T-cell (primary cell): ENCODE results near the gene ZSCAN1. TPM values are rescaled to one million over a fixed set of nuclear protein-coding genes. Genes with fewer than 3 reads are reported as not detected.

Experiments used
- ATAC-seq, 4 experiments: fragments of 200-7000 bp in 3 of 4; fragments of 150-1000 bp in 1 of 4; cut with Tn5 transposase; replicated peaks in 1 of 4; 1 replicate in 3 of 4; 2 replicates in 1 of 4; pipeline ENCODE4 v1.10.0; 2021; ENCODE audit warnings: moderate library complexity in 3 of 4, mild to moderate bottlenecking in 2 of 4, moderate number of reproducible peaks in 1 of 4
- CTCF ChIA-PET, 2 donors: fragments of 300-600 bp; sonication (Branson Sonifier 250); formaldehyde crosslinking; loops; one replicate each; lab custom pipeline; 2022; ENCODE audit warnings: antibody characterized with exemption in 2 of 2; lab: Charles Lee
- POLR2A ChIA-PET, 2 donors: fragments of 300-600 bp; sonication (Branson Sonifier 250); formaldehyde crosslinking; loops; one replicate each; lab custom pipeline; 2022; ENCODE audit warnings: antibody characterized with exemption in 2 of 2; lab: Charles Lee
- DNase-seq, 35 experiments: peaks; one replicate each; pipeline versions ENCODE4 v3.0.0 to v3.0.0-alpha.2; 2013 to 2023
- H3K27ac ChIP-seq: one replicate; pipeline ENCODE4 v1.5.1; 2013; ENCODE audit warnings: low read length
- H3K27me3 ChIP-seq, 2 experiments: replicated peaks in 1 of 2; 1 replicate in 1 of 2; 2 replicates in 1 of 2; pipeline versions ENCODE4 v1.6.1 to v1.7.0; 2013; ENCODE audit warnings: low read length in 1 of 2, mixed read lengths in 1 of 2; ENCODE audit not compliant: control insufficient read depth in 2 of 2, insufficient read depth in 2 of 2; ENCODE audit errors: extremely low read depth in 1 of 2
- H3K36me3 ChIP-seq, 2 donors: 1 replicate in 1 of 2; 2 replicates in 1 of 2; pipeline versions ENCODE4 v1.6.1 to v1.7.0; 2013; ENCODE audit warnings: low read length in 1 of 2; ENCODE audit not compliant: control insufficient read depth in 2 of 2, insufficient read depth in 1 of 2; ENCODE audit errors: extremely low read depth in 1 of 2
- H3K4me1 ChIP-seq, 2 experiments: 1 replicate in 1 of 2; 2 replicates in 1 of 2; pipeline versions ENCODE4 v1.6.1 to v1.7.0; 2013; ENCODE audit warnings: low read length in 2 of 2, mixed read lengths in 1 of 2; ENCODE audit not compliant: insufficient read depth in 2 of 2, control insufficient read depth in 1 of 2; ENCODE audit errors: extremely low read depth in 1 of 2
- H3K4me3 ChIP-seq, 2 donors: 1 replicate in 1 of 2; 2 replicates in 1 of 2; pipeline versions ENCODE4 v1.5.1 to v1.7.0; 2013; ENCODE audit warnings: mild to moderate bottlenecking in 2 of 2, low read length in 1 of 2, moderate library complexity in 1 of 2; ENCODE audit not compliant: control insufficient read depth in 1 of 2; ENCODE audit errors: extremely low read depth in 1 of 2
- H3K9me3 ChIP-seq: 2 replicates; pipeline ENCODE4 v1.7.0; 2013
- H3K27ac Mint-ChIP-seq, 2 donors: one replicate each; pipeline ENCODE4 v1.8.0; 2020 to 2021; ENCODE audit warnings: mild to moderate bottlenecking in 2 of 2, mixed read lengths in 2 of 2
- H3K27me3 Mint-ChIP-seq, 2 donors: one replicate each; pipeline ENCODE4 v1.8.0; 2021 to 2022; ENCODE audit warnings: mixed read lengths in 2 of 2
- H3K36me3 Mint-ChIP-seq: one replicate; pipeline ENCODE4 v1.8.0; 2021; ENCODE audit warnings: mixed read lengths
- H3K4me1 Mint-ChIP-seq, 3 donors: one replicate each; pipeline ENCODE4 v1.8.0; 2020 to 2022; ENCODE audit warnings: mixed read lengths in 3 of 3, mild to moderate bottlenecking in 1 of 3
- H3K4me3 Mint-ChIP-seq, 3 donors: one replicate each; pipeline ENCODE4 v1.8.0; 2020 to 2022; ENCODE audit warnings: mild to moderate bottlenecking in 3 of 3, mixed read lengths in 3 of 3, moderate library complexity in 3 of 3
- H3K9me3 Mint-ChIP-seq, 3 donors: one replicate each; pipeline ENCODE4 v1.8.0; 2020 to 2022; ENCODE audit warnings: mixed read lengths in 3 of 3
- WGBS: methylation state at CpG from one replicate; pipeline ENCODE4 v1.1.5; 2013; ENCODE audit warnings: missing lambda C conversion rate; ENCODE audit not compliant: insufficient coverage; 5-methylcytosine and 5-hydroxymethylcytosine counted together
- total RNA-seq, 35 experiments: library from RNA in 6 of 35; stranded (reverse) in 6 of 35; fragments of 120-200 nt in 1 of 35; gene quantifications; one replicate each; pipeline versions ENCODE4 v1.2.1 to v1.2.4 and lab custom pipeline; 2013 to 2026

ZSCAN1 gene
- not detected for total RNA-seq
- total RNA-seq (2013): not detected
- 0 reads per million in 29 experiments for total RNA-seq (lab: John Stamatoyannopoulos, UW)

GRCh38 chr19:58033741-58034476 is at the start of gene ZSCAN1:
TSS of gene ZSCAN1 (plus strand) at chr19:58034025. CDS start at chr19:58037837, 3,812 bp downstream.
- Histone ChIP-seq H3K27me3 (peaks cover 0 to 54% of the 10 kb centered on the region in 2 experiments), H3K4me3 (peak within 1 kb of the TSS in 1 of 2 donors; percentile 41), H3K36me3 (no peaks in the 10 kb centered on the region), H3K9me3 (no peaks in the 10 kb centered on the region), H3K4me1 (no peaks in the 10 kb centered on the region), H3K27ac (no peak within 1 kb of the TSS)
- H3K9me3 Mint-ChIP-seq: peaks cover 17 to 28% (median 25%) of the 10 kb centered on the region in 3 donors
- H3K27ac Mint-ChIP-seq: no peak within 1 kb of the TSS
- ChIA-PET CTCF (no interaction called here), POLR2A (no interaction called here)
- peak in 1 of 4 experiments; percentile 70 for ATAC-seq
- H3K27me3 Mint-ChIP-seq: peaks cover 19 to 27% of the 10 kb centered on the region in 2 donors
- peaks cover 20% of the 10 kb centered on the region for H3K36me3 Mint-ChIP-seq
- 18% methylated on average over 80 of the region's 101 CpGs for WGBS
- H3K4me3 Mint-ChIP-seq: peak within 1 kb of the TSS in 2 of 3 donors; percentile 25 to 47
- peak in 30 of 35 experiments; percentile 2 to 62 (median 27) for DNase-seq
- H3K4me1 Mint-ChIP-seq: peaks cover 0 to 1% (median 0%) of the 10 kb centered on the region in 3 donors

- POLR2A ChIA-PET: no interaction called here
- Mint-ChIP-seq H3K4me3 (no peak overlapping the region), H3K27ac (no peak overlapping the region), H3K9me3 (peaks cover 31 to 65% (median 51%) of the 10 kb centered on the region in 3 donors), H3K27me3 (no peaks in the 10 kb centered on the region), H3K4me1 (no peaks in the 10 kb centered on the region), H3K36me3 (peaks cover 84% of the 10 kb centered on the region)
- Histone ChIP-seq H3K36me3 (peaks cover 23 to 30% of the 10 kb centered on the region in 2 donors), H3K4me3 (no peak overlapping the region), H3K27ac (no peak overlapping the region), H3K27me3 (no peaks in the 10 kb centered on the region), H3K4me1 (no peaks in the 10 kb centered on the region), H3K9me3 (peaks cover 24% of the 10 kb centered on the region)
- CTCF ChIA-PET: no interaction called here
- ATAC-seq (no peak), DNase-seq (no peak)
- no CpG with 5 or more reads among the region's 1 CpG for WGBS
Observed at GRCh38 chr19:57992841-57993240, 41.0 kb upstream of the ZSCAN1 start.

GRCh38 chr19:58000677-58001076 is 33.1 kb upstream of the ZSCAN1 start:
- Mint-ChIP-seq H3K27me3 (no peaks in the 10 kb centered on the region), H3K4me3 (peak overlapping the region; percentile 81 to 90 (median 82)), H3K27ac (no peak overlapping the region), H3K4me1 (peaks cover 26 to 32% (median 31%) of the 10 kb centered on the region in 3 donors), H3K36me3 (peaks cover 81% of the 10 kb centered on the region), H3K9me3 (peaks cover 5 to 48% (median 35%) of the 10 kb centered on the region in 3 donors)
- Histone ChIP-seq H3K36me3 (peaks cover 23 to 30% of the 10 kb centered on the region in 2 donors), H3K27me3 (no peaks in the 10 kb centered on the region), H3K4me3 (no peak overlapping the region), H3K9me3 (peaks cover 2% of the 10 kb centered on the region), H3K27ac (no peak overlapping the region), H3K4me1 (peaks cover 8 to 21% of the 10 kb centered on the region in 2 experiments)
- CTCF ChIA-PET: no interaction called here
- no peak for DNase-seq
- WGBS: 94% methylated on average over 2 of the region's 4 CpGs
- ATAC-seq: no peak
- POLR2A ChIA-PET: no interaction called here

- H3K9me3 ChIP-seq: peaks cover 5% of the 10 kb centered on the region
- H3K36me3 Mint-ChIP-seq: peaks cover 80% of the 10 kb centered on the region
- ATAC-seq (peak; percentile 4 to 28 (median 15)), DNase-seq (peak in 25 of 35 experiments; percentile 3 to 35 (median 16))
- no peaks in the 10 kb centered on the region for H3K27me3 Mint-ChIP-seq
- H3K9me3 Mint-ChIP-seq: peaks cover 5 to 49% (median 36%) of the 10 kb centered on the region in 3 donors
- no peaks in the 10 kb centered on the region for H3K27me3 ChIP-seq
- H3K27ac ChIP-seq: peak overlapping the region; percentile 81
- peaks cover 23 to 30% of the 10 kb centered on the region in 2 donors for H3K36me3 ChIP-seq
- WGBS: 9% methylated on average over 20 of the region's 23 CpGs
- peak overlapping the region; percentile 83 to 91 for H3K4me3 ChIP-seq
- peaks cover 26 to 32% (median 31%) of the 10 kb centered on the region in 3 donors for H3K4me1 Mint-ChIP-seq
- H3K4me1 ChIP-seq: peaks cover 8 to 21% of the 10 kb centered on the region in 2 experiments
- peak overlapping the region; percentile 74 to 75 for H3K27ac Mint-ChIP-seq
- peak overlapping the region; percentile 81 to 90 (median 82) for H3K4me3 Mint-ChIP-seq
- POLR2A ChIA-PET: interaction anchor here (0.6 to 1.9 kb wide), 5 partner anchors 17 to 399 kb away, joined by 3 to 7 read pairs (median 3); partner anchors contain the start of gene ZSCAN18 (in 1 of the 2)
- CTCF ChIA-PET: no interaction called here
Observed at GRCh38 chr19:58001895-58002369, 31.9 kb upstream of the ZSCAN1 start.

- no peaks in the 10 kb centered on the region for H3K27me3 ChIP-seq
- peaks cover 26 to 32% (median 31%) of the 10 kb centered on the region in 3 donors for H3K4me1 Mint-ChIP-seq
- under 1% methylated on average over 77 of the region's 91 CpGs for WGBS
- peak within 1 kb of the TSS; percentile 74 to 75 for H3K27ac Mint-ChIP-seq
- H3K9me3 ChIP-seq: peaks cover 5% of the 10 kb centered on the region
- peaks cover 8 to 49% (median 37%) of the 10 kb centered on the region in 3 donors for H3K9me3 Mint-ChIP-seq
- peak; percentile 99 for ATAC-seq
- POLR2A ChIA-PET: interaction anchor here (0.6 to 1.9 kb wide), 7 partner anchors 17 to 398 kb away, joined by 3 to 8 read pairs (median 3); partner anchors contain the start of gene ZSCAN18 (in 1 of the 2)
- peaks cover 8 to 21% of the 10 kb centered on the region in 2 experiments for H3K4me1 ChIP-seq
- H3K27me3 Mint-ChIP-seq: no peaks in the 10 kb centered on the region
- DNase-seq: peak; percentile 73 to 91 (median 81)
- peak within 1 kb of the TSS; percentile 81 for H3K27ac ChIP-seq
- H3K4me3 Mint-ChIP-seq: peak within 1 kb of the TSS; percentile 81 to 90 (median 82)
- peak within 1 kb of the TSS; percentile 83 to 91 for H3K4me3 ChIP-seq
- CTCF ChIA-PET: interaction anchor here in 1 of 2 donors (1.3 kb wide), 1 partner anchor 96 kb away, joined by 3 read pairs; no protein-coding TSS in a partner anchor
- peaks cover 23 to 28% of the 10 kb centered on the region in 2 donors for H3K36me3 ChIP-seq
- H3K36me3 Mint-ChIP-seq: peaks cover 79% of the 10 kb centered on the region
Observed at GRCh38 chr19:58002384-58003173, 31.2 kb upstream of the ZSCAN1 start, which contains the start of gene ZNF606. TSS of gene ZNF606 (minus strand) at chr19:58002820. CDS start at chr19:58001319, 1,501 bp downstream.
